Esophagus squamous epithelium (tissue), 4 donors: ENCODE measurements around the gene C19orf25.

ENCODE experiments used
- CTCF ChIP-seq, 6 experiments: fragments of 450-650 bp in 4 of 6; fragments of 200-600 bp in 2 of 6; sonication (generic) in 2 of 6; IDR thresholded peaks; one replicate each; pipeline ENCODE4 v1.5.1; 2016 to 2019; ENCODE audit warnings: antibody characterized with exemption in 6 of 6, mild to moderate bottlenecking in 4 of 6, moderate library complexity in 4 of 6
- POLR2A ChIP-seq, 4 donors: fragments of 450-650 bp; IDR thresholded peaks; one replicate each; pipeline ENCODE4 v1.6.1; 2017; ENCODE audit warnings: antibody characterized with exemption in 4 of 4, mild to moderate bottlenecking in 4 of 4, moderate library complexity in 3 of 4

- no peak for TF ChIP-seq POLR2A (IDR thresholded peaks at IDR 0.05)
- TF ChIP-seq CTCF (IDR thresholded peaks at IDR 0.05) = no peak
These were observed 13.0 kb downstream of the C19orf25 start for GRCh38 chr19:1466018-1466460.
